ENCODE results near the gene HOXD9. TPM values are rescaled to one million over a fixed set of nuclear protein-coding genes. Genes with fewer than 3 reads are reported as not detected.

Gene HOXD9
- total RNA-seq, 1 experiment from 2014 or later: 4.4 TPM

- DNase-seq: no peak
- Histone ChIP-seq H3K4me1 (no peaks in the 10 kb centered on the region), H3K9me3 (replicated peaks) (no peaks in the 10 kb centered on the region), H3K36me3 (no peaks in the 10 kb centered on the region), H3K4me3 (no peak overlapping the region), H3K27ac (no peak overlapping the region), H3K27me3 (no peaks in the 10 kb centered on the region)
These were observed 40.0 kb upstream of the HOXD9 start for GRCh38 chr2:176082525-176082823.

DNA sequence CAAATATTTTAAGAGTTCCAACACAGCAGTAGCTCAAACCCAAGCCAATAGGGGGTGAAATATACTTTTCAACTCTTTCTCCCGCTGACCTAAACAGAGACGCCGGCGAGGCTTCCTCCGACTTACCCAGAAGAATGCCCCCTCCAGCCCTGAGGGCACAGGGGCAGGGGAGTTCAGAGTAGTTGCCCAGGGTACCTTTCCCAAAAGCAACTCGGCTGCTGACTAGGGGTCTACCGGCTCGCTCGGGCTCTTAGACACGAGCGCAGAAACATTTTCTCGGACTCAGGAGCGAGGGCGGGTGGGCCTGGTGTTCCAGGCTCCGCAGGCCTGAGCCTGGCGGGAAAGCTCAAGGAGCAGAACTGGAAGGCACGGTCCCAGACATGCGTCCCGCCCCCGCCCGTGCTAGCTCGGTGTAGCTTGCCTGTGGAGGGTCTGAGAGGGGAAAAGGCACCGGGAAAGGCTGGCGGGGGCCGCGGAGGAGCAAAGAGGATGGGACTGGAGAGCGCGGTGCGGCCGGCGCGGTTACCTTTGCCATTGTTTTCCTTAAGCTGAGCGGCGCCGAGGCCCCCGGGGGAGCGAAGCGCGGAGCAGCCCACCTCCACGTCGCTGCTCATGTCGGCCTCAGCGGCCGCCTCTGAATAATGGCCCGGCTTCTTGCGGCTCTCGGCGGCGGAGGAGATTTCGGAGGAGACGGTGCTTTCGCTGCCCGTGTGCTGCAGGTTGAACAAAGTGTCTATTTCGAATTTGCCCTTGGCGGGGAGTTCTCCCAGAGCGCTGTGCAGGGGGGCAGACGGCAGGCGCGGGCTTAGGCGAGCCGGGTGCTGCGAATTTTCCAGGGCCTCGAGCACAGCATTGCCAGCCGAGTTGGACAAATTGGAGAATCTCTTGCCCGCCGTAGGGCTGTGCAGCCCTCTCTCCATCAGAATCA, 39.4 kb upstream of the HOXD9 start:
- no peak for DNase-seq
- H3K4me3 ChIP-seq: no peak overlapping the region
- no peaks in the 10 kb centered on the region for H3K27me3 ChIP-seq
- H3K9me3 ChIP-seq (replicated peaks): no peaks in the 10 kb centered on the region
- H3K36me3 ChIP-seq: no peaks in the 10 kb centered on the region
- no peaks in the 10 kb centered on the region for H3K4me1 ChIP-seq
- no peak overlapping the region for H3K27ac ChIP-seq

GRCh38 chr2:176083796-176084261, 38.7 kb upstream of the HOXD9 start, which contains the start of gene EVX2:
Gene EVX2 (minus strand): TSS chr2:176083962. CDS start chr2:176083776, 186 bp downstream.
- H3K27me3 ChIP-seq: no peaks in the 10 kb centered on the region
- no peaks in the 10 kb centered on the region for H3K36me3 ChIP-seq
- H3K27ac ChIP-seq: no peak within 1 kb of the TSS
- no peak within 1 kb of the TSS for H3K4me3 ChIP-seq
- DNase-seq: no peak
- H3K4me1 ChIP-seq: no peaks in the 10 kb centered on the region
- no peaks in the 10 kb centered on the region for H3K9me3 ChIP-seq (replicated peaks)

GRCh38 chr2:176084611-176085119, 37.9 kb upstream of the HOXD9 start:
- no peak for DNase-seq
- Histone ChIP-seq H3K4me1 (no peaks in the 10 kb centered on the region), H3K36me3 (no peaks in the 10 kb centered on the region), H3K4me3 (no peak overlapping the region), H3K27ac (no peak overlapping the region), H3K27me3 (no peaks in the 10 kb centered on the region), H3K9me3 (replicated peaks) (no peaks in the 10 kb centered on the region)

DNA sequence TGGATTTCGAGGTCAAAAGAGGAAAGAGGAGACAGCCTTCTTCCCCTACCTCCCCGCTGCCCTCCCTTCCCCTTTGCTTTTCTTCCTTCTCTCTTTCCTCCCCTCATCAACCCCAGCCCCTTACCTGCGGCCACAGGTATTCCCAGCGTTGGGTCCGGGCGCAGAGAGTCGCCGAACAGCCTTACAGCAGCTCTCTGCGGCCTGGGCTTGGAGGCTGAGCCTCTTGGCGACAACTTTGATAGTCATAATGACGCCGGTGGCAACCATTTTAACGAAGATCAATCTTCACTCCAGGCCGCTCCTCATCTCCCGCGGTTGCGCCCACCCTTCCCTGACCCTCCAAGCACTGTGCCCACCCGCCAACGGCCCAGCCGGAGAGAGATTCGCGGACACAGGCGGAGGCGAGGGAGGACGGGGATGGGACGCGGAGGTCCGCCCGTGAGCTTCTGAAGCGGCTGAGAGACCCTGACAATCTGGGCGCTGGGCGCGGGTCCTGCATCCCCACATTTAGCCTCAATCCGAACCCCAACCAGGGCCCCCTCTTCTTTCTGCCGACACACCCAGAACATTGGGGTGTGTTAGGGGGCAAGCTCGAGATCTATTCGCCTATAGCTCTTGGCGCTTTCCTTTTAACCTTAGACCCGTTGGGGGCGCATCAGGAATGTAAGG, 37.3 kb upstream of the HOXD9 start:
- H3K4me1 ChIP-seq: no peaks in the 10 kb centered on the region
- H3K9me3 ChIP-seq (replicated peaks): no peaks in the 10 kb centered on the region

GRCh38 chr2:176085861-176086771, 36.4 kb upstream of the HOXD9 start:
- no peak overlapping the region for H3K4me3 ChIP-seq
- no peaks in the 10 kb centered on the region for H3K36me3 ChIP-seq
- H3K4me1 ChIP-seq: no peaks in the 10 kb centered on the region
- H3K27ac ChIP-seq: no peak overlapping the region
- no peaks in the 10 kb centered on the region; the same call in 1 of the 2 replicates for H3K27me3 ChIP-seq
- no peaks in the 10 kb centered on the region for H3K9me3 ChIP-seq (replicated peaks)
- peak; percentile 26 to 54 for DNase-seq

More for the DNA sequence above, 37.3 kb upstream of the HOXD9 start:
- Histone ChIP-seq H3K27me3 (no peaks in the 10 kb centered on the region; the same call in 1 of the 2 replicates), H3K36me3 (no peaks in the 10 kb centered on the region), H3K27ac (no peak overlapping the region), H3K4me3 (no peak overlapping the region)
- DNase-seq: no peak

DNA sequence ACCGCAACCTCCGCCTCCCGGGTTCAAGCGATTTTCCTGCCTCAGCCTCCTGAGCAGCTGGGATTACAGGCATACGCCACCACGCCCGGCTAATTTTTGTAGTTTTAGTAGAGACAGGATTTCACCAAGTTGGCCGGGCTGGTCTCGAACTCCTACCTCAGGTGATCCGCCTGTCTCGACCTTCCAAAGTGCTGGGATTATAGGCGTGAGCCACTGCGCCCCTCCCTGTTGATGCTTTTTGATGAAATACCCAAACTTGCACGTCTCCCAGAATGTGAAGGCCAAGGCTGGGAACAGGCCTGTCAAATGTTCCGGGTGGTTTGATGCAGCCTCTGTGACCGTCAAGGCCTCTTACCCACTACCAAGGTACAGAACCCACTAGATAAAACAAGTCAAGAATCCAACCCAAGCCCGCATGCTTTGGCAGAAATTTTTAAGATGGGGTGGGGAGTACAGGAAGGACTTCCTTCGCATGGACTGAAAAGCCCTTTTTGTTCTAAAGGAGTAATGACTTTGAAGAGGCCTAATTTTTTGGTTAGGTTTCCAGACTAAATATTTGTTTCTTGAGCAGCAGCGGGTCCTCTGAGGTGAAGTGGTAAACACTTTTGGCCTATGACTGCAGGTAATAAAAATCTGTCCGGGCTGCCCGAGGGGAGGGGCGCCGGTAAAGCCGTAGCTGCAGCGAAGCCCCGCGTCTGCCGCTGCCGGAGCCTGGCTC, 35.0 kb upstream of the HOXD9 start:
- Histone ChIP-seq H3K4me1 (no peaks in the 10 kb centered on the region), H3K36me3 (no peaks in the 10 kb centered on the region), H3K4me3 (no peak overlapping the region), H3K27me3 (no peaks in the 10 kb centered on the region; the same call in 1 of the 2 replicates), H3K27ac (no peak overlapping the region), H3K9me3 (replicated peaks) (no peaks in the 10 kb centered on the region)
- no peak for DNase-seq

DNA sequence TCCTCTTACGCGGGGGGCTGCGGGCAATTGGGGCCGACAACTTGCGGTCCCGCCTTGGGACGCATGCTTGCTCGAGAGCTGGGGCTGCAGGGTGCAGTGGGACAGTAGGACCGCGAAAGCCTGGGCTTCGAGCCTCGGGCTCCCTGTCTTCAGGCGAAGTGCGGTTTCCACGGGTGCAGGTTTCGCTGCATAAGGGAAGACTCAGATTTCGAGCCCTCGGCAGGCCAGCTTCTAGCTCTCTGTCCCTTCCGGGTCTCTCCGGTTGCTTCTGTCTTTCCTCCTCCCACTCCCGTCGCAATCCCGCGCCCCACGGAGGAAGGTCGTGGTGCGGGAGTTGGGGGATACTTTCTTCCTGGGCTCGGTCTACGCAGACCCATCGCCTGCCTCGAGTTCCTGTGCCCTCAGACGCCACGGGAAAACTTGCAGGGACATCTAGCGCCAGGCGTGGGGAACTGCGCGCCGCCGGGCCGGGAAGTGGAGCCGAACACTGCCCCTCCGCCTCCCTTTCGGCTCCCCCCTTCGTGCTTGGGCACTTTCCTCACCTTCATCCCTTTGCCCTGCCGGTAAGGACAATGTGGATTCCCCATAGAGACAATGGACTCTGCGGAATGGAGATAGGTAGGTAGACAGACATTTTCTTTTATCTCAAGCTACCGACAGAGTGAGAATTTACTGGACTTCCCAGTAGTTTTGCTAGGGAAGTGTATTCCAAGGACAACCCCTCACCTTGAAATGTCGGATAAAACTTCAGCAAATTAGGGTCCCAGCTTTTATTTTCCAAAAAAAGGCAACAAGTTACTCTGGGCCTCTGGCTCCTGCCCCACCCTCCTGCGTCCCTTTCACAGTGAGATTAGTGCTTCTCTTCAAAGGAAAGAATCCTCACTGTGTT, 34.2 kb upstream of the HOXD9 start:
- peak; percentile 62 to 78 for DNase-seq
- H3K9me3 ChIP-seq (replicated peaks): no peaks in the 10 kb centered on the region
- H3K36me3 ChIP-seq: no peaks in the 10 kb centered on the region
- H3K27me3 ChIP-seq: no peaks in the 10 kb centered on the region; the same call in 1 of the 2 replicates
- H3K4me1 ChIP-seq: no peaks in the 10 kb centered on the region
- peak overlapping the region; percentile 40 for H3K4me3 ChIP-seq
- H3K27ac ChIP-seq: no peak overlapping the region

DNA sequence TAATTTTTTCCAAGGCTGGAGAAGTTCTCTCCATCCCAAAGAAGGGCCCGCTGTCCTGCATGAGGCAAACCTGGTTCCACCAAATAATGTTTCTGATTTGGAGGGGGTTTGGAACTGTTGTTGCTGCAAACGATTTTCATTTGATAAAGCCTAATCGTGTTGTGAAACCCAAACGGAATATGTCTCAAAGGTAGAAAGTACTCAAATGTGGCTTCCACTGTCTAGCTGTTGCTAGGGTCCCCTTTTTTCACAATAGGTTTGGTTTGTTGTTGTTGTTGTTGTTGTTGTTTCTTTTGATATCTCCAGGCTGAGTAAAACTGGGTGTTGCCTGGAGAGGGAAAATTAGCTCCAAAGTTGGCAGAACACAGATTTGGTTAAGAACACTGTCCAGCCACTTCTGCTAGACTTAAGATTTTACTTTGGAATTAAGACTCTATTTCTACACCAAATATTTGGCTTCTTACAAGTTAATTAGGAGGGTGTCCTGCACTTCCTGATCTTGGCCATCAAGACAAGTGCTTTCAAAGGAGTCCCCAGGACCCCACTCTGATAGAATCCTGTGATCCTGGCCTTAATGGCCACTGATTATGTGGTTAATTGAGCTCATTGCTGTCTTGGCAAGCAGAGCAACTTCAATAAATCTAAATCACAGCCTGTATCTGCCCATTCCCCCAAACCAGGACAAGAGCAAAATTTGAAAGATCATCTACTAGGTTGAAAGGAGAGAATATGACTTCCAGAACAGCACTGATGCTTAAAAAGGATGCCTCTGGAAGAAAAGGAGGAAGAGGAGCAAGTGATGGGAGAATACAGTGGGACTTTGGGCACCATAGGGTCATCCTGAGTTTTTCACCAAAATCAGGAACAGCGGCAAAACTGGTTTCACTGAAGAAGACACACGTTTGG, 33.3 kb upstream of the HOXD9 start:
- Histone ChIP-seq H3K9me3 (replicated peaks) (no peaks in the 10 kb centered on the region), H3K4me1 (no peaks in the 10 kb centered on the region), H3K27ac (no peak overlapping the region), H3K27me3 (no peaks in the 10 kb centered on the region; the same call in 1 of the 2 replicates), H3K36me3 (no peaks in the 10 kb centered on the region), H3K4me3 (no peak overlapping the region)
- DNase-seq: no peak

DNA sequence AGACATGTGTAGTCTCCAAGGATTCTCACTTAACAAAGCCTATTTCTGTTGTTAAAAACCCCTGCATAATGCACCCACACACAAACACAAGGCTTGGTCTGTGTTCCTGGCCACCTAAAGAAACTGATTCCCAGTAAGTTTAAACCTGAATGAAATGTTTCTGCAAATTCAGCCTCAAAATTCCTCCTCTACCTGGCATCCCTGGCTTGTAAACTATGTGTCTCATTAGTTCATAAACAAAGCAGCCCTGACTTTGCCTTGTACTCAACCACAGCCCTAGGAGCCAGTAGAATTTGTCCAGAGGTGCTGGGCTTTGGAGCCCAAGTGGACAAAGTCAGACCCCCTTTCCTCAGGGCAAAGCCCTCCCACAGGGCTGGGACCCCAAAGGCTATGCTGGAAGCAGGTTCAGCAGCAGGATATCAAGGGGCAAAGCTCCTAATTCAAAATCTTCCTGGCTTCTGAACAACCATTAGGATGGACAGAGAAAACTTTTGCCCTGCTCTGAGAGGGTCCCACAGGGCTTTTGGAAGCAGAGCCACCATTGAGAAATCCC, 32.6 kb upstream of the HOXD9 start:
- Histone ChIP-seq H3K4me1 (no peaks in the 10 kb centered on the region), H3K9me3 (replicated peaks) (no peaks in the 10 kb centered on the region), H3K27me3 (no peaks in the 10 kb centered on the region; the same call in 1 of the 2 replicates), H3K27ac (no peak overlapping the region), H3K36me3 (no peaks in the 10 kb centered on the region), H3K4me3 (no peak overlapping the region)
- DNase-seq: no peak

- DNase-seq: no peak
- Histone ChIP-seq H3K4me1 (no peaks in the 10 kb centered on the region), H3K9me3 (replicated peaks) (no peaks in the 10 kb centered on the region), H3K4me3 (no peak overlapping the region), H3K27ac (no peak overlapping the region), H3K36me3 (no peaks in the 10 kb centered on the region), H3K27me3 (no peaks in the 10 kb centered on the region; the same call in 1 of the 2 replicates)
These were observed 31.7 kb upstream of the HOXD9 start for GRCh38 chr2:176090862-176091261.

Measured in SJCRH30 (cell line).